Measurements from ENCODE around the gene SORCS2.

SORCS2 gene

DNA sequence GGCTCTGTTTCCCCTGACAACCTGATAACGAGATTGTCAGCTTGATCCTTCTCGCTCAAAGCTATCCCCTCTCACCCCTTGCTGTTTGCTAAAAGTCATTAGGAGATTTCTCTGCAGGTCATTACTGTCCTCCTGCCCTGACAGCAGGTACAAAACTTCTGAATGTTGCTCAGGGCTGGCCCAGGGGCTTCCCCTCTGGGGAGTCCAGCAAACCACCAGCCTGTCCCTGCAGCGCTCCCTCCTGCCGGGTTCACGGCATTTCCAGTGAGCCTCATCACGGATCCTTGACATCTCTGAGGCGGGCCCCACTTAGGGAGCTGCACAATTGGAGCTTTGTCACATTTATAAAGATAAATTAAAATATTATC lies 5.2 kb upstream of the SORCS2 start:
- DNase-seq = no peak

DNA sequence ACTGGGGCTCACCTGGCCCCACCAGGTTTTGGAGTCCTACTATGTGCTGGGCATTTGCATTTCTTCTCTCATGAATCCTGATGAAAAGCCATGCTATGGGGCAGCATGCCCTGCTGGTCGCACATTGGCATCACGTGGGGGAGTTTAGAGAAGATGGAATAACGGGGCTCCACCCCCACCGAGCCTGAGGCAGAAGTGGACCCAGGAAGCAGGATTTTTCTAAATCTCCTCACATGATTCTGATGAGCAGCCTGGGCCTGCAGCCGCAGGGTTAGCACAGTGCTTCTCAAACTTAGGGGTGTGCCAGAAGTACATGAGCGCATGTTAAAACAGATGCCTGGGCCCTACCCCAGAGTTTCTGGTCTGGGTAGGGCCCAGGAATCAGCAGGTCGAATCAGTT lies 4.6 kb upstream of the SORCS2 start:
- DNase-seq = no peak

DNA sequence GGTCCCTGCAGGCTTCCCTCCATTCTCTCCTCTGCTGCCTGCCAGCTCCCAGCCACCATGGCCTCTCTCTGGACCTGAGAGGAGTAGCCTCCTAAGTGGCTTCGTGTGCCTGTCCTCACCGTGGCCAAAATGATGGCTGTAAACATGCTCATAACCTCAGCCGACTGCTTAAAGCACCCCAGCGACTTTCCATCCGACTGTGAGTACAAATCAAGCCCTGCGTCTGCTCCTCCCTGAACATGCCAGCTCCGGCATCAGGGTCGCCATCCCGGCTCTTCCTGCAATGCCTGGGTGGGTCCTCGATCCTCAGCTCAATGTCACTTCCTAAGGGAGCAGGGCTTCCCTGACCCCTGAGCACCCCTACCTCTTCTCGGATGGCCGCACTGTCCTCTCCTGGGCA lies 3.3 kb upstream of the SORCS2 start:
- no peak for DNase-seq

DNA sequence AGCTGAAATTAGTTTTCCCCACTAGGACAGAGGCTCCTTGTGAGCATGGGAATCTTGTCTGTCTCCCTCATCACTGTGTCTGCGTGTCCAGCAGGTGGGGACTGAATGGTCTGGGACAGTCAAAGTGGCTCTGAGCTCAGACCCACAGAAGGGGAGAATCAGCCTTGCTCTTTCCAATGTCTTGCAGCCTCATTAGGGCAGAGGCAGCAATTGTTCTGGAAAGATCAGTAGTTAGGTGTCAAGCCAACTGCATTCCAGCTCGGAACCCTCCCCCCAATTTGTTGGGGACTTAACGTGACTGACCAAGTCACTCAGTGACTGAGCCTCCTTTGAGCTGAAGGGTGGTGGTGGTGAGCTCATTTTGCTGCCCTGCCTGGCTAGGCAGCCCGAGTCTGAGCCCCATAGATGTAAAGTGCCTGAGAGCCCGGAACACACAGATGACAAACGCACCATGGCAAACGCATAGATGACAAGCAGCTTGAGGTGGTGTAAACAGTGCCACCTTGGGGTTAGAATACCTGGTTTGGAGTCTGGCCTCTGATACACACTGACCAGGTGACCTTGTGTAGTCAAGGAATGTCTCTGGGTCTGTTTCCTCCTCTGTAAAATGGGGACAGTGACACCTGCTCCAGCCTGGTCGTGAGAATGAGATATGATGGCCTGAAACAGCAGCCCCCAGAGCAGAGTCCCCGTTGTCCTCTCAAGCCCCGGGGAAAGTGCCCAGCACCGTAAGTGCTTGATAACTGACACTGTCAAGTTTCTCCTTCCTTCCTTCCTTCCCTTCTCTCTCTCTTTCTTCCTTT lies 2.7 kb upstream of the SORCS2 start:
- DNase-seq = no peak

DNA sequence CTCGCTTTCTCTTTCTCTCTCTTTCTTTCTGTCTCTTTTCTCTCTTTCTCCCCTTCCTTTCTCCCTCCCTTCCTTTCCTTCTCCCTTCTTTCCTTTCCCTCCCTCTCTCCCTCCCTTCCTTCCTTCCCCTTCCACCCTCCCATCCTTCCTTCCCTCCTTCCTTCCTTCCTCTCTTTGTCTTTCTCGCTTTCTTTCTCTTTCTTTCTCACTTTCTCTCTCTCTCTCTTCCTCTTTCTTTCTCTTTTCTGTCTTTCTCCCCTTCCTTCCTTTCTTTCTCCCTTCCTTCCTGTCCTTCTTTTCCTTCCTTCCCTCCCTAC lies 2.1 kb upstream of the SORCS2 start:
- no peak for DNase-seq

DNA sequence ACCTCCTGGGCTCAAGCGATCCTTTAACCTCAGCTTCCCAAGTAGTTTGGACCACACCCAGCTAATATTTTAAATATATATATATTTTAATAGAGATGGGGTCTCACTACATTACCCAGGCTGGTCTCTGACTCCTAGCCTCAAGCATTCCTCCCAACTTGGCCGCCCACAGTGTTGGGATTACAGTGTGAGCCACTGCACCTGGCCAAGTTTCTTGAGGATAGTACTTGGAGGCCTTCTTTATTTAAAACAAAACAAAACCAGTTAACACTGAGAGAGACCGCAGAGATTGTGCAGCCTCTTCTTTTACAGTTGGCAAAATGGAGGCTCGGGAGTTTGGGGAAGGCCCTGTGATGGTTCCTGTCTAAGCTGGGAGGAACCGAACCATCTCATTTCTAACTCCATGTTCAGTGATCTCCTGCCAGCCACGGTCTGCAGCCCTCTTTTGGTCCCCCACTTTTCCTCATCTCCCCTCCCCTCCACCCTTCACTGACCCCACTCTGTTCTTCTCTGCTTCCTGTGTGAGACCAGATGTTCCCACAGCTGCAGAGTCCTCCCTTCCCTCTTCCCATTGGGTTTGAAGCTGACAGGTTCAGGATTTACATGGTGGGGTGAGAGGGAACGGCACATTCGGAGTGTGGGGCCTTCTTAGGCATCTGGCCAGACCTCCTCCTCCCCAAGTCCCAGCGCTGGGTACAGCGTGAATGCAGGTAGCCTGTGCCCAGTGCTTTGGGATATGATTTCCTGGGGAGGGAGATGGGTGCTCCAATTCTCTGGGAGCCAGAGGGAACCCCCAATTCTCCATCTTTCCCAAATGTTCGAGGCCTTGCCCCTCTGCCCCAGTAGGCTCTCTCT lies 1.4 kb upstream of the SORCS2 start:
- DNase-seq = no peak

DNA sequence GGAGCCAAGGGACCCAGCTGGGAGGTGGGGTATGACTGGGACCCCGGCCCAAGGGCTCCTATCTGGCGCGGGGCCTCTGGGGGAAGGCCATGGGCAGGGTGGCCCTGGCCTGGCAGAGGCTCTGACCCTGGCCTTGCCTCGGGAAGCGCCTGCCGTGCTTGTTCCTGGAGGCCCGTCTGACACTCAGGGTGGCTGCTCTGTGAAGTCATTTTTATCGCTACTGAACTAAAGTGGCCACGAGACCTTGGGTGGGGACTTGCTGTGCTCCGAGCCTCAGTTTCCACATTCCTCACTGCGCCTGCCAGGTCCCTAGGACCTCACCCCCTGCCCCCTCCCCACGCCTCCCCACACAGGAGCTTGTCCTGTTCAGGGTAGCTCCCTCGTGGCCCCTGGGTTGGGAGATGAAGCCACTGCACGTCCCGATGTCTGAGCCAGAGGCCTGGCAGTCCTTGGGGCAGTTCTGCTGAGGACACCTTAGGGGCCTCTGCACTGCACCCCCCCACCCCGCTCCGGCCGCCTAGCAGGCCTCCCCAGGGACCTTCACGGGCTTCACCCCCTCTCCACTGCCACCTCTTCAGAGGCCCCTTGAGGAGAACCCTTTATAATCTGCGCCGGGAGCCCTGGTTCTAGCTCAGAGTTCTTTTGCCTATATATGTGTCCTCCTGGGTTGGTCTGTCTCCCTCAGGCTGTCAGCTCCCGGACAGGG lies 639 bp upstream of the SORCS2 start:
- no peak for DNase-seq

DNA sequence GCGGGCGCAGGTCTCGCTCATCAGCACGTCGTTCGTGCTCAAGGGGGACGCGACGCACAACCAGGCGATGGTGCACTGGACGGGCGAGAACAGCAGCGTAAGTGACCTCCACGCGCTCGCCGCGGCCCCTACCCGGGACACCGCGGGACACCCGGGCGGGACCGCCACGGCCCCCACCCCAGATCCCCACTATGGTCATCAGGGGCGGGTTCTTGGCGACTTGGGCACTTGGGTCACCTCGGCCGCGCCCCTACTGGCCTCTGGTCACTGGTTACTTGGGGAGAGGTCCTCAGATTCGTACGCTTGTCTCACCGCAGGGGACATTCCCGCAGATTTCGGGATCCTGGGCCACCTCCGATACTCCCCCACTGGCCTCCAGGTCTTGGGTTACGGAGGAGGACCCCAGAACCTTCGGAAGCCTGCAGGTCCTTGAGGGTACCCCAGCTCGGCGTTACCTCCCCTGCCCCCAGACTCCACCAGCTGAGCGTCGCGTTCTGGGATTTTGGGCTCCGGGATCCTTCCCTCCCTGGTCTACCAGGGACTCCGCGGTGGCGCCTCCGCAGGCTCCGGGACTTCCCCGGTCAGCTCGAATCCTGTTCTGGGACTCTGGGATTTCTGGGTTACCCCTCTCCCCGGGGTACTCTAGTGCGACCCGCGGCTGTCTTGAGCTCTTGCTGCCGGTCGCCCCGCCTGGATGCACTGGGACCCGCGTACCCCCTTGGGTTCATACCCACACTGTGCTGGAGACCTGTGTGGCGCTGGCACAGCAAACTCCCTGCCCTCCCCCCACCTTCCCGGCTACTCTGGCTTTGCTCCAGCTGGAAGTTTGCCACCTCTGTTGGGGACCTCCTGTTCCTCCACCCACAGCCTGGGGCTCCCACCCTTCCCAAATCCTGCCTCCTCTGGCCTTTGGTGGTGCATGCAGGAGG lies 956 bp downstream of the SORCS2 start:
- DNase-seq = no peak

DNA sequence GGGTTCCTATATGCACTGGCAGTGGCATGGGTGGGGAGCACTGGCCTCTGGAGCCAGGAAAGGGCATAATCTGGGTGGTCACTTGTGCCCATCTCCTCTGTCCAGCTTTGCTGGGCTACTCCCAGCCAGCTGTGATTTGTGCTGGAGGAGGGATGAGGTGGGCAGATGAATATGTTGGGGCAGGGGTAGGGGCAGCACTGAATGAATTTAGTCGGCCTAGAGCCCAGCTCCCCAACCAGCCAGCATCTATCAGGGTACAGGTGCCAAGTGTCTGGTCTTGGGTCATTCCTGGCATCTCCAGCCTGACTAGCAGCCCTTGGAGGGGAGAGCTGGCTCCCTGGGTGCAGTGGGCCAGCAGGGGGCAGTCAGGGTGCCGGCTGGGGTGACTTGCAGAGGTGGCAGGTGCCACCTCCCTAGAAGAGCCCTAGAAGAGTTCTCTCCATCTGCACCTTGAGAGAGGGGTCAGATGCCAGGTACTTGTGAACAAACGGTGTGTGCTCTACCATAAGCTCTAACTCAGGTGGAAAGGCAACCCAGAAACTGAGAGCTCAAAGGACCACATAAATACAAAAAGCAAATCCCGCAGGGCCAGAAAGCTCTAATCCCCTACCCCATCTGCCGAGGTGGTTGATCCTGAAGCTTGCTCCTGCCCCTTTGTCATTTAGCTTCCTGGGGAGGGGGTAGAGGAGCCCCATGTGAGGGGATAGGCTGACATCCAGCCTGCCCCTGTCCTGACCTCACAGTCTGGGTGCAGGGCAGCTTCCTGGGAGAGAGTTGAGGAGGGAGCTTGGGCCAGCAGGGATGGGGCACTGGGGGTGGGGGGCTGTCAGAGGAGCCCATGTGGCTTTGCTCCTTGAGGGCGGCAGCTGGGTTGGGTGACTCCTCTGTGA lies 2.2 kb downstream of the SORCS2 start:
- no peak for DNase-seq

DNA sequence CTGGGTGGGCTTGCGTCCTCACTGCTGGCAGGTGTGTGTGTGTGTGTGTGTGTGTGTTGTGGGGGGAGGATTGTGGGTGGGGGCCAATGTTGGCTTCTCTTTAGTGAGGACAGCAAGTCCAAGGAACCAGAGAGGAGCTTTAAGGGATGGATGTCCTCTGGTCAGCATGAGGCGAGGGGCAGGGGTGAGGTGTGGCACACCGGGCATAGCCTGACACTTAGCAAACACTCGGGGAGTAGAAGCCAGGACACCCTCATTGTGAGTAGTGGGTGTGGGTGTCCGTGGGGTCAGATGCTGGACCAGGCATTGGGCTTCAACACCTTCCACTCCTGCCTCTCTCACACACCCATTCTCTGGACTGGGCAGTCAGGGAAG lies 2.8 kb downstream of the SORCS2 start:
- no peak for DNase-seq

DNA sequence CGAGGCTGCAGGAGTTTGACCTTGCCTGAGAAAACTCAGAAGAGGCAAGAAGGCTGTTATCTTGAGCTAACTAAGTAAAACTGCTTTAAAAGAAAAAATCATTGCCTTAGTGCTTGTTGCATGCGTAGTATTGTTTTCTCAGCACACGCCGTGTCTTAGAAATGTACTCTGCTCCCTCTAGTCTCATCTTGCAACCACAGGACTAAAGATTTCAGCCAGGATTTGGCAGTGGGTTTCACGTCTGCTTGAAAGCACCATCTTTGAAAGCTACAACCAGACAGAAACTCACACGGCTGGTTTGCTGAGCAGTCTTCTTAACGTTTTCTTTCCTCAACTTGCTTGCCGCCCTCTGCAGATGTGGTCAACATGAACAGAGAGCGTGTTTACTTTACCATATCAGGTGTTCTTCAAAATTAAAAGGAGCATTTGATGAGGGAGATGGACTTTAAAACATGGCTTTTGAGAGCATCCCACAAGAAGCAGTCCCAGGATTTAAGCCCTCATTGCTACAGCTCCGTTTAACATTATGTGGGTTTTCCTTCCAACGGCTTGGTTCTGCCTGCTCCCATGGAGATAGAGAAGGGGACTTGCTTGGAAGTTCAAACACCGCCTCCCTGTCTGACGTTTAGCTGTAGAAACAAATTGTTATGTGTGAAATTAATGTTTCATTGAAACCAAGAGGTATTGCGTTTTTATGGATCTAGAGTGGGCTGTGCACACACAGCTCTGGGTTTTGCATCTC lies 3.4 kb downstream of the SORCS2 start:
- DNase-seq = no peak

DNA sequence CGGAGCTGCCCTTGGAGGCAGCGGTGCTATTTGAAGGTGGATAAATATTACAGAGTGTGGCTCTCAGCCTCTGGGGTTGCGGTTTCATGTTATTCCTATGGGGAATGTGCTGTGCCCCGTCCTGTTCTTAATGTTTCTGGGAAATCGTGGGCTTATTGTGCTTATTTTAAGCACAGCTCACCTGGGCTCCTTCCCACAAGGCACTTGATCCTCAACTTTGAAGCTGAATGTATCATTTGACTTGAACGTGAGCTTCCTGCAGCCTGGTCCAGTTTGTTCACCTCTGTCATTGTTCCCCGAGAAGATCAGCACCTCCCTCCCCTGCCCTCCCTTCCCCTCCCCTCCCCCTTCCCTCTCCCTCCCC lies 3.9 kb downstream of the SORCS2 start:
- DNase-seq = no peak

DNA sequence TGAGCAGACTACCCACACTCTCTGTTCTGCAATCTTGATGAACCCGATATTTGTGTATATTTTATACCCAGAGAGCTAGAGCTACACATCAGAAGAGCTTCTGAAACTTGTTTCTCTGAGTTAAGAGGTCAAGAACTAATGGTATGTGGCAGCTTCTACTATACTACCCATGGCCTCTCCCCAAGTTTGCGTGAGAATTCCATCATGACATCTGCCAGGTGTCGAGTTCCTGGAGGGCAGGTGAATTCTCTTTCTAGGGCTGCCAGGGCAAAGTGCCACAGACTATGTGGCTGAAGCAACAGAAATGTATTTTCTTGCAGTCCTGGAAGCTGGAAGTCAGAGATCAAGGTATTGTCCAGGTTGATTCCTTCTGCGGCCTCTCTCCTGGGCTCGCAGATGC lies 4.4 kb downstream of the SORCS2 start:
- DNase-seq = no peak

DNA sequence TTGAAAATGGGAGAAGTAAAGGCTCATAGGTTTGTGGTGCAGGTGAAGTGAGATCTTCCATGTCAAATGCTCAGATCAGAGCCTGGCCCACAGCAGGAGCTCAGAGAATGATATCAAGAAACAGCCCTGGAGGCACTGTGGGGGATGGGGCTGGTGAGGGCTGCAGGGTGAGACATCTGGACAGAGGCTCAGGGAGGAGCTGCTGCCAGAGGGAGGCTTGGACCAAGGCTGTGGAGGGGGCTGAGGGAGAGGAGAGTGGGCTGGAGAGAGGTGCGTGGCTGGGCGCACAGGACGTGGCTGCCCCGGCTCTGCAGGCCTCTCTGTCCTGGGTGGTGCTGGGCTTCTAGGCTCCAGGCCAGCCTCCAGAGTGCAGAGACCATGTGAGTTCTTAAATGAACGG lies 5.6 kb downstream of the SORCS2 start:
- DNase-seq = no peak

DNA sequence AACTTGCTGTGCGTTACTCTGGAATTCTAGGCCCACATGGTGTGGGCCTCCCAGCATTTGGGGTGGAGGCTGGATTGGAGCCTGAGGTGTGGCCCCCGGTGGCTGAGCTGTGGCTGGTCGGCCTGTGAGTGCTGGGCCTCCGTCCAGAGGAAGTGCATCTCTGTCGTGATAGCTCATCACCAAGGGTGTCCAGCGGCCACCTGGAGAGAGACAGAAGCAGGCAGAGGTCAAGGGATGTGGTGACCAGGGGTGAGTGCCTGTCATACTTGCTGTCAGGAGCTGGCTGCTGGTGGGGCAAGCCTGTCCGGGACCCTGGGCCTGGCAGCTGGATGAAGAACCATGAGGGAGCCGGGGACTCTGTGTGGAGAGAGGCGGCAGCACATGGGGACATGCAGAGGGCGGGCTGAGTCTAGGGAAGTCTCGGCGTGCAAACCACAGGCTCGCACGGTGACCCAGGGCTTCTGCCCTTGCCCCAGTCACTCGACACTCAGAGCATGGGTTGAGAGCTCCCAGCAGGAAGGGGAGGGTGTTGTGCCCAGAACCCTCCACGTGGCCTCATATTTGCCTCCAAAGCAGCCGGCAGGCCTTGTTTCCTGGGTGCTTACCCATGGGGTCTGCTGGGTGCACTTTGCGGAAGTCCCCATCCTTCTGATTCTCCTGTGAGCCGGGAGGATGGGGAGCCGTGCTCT lies 6.2 kb downstream of the SORCS2 start:
- no peak for DNase-seq

DNA sequence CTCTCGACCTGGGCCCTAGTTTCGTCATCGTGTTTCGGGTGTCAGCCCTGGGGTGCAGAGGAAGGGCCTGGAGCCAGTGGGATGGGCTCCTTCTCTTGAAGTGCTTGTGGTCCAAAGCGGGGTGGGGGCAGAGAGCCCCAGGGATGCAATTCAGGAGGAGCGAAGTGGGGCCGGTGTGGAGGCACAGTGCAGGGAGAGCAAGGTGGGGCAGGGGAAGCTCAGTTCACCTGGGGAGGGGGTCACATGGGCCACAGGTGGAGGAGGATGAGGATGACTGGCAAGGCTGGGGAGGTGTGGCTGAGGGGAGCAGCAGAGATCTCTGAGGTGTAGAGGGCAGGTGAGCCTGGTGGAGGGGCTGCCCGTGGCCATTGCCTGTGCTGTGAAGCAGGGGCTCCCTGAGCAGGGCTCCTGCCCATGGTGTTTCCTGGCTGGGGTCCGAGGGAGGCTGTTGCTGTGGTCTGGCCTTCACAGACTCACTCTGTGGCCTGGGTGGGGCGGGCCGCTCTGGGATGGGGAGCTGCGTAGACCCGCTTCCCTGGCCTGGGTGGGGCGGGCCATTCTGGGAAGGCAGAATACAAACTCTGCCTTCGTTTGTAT lies 6.9 kb downstream of the SORCS2 start:
- no peak for DNase-seq

DNA sequence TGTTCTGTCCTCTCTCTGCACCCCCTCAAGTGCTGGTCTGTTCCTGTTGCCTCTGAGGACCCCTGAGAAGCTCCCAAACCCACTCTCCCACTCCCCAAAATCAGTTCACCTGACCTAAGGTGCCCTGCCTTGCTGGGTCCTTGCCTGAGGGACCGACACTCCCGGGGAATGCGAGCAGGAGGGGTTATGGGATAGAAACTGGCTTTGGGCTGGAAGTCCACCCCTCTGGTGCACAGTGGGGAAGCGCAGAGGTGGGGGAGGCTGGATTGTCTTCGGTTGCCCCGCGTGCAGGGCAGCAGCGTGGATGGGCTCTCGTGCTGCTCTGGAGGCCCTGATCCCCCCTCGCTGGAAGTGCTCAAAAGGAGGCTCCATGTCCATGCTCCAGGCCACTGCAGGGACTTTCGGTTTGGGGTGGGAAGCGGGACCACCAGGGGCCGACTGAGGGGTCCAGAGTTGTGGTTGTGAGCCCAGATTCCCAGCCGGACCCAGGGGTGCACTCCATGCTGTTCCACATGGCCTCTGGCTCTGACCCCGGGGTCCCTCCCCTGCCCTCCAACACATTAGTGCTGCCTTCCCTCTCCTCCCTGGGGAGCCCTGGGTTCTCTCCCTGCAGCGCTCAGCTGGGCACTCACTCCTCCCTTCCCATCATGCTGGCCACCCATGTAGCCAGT lies 7.6 kb downstream of the SORCS2 start:
- no peak for DNase-seq

DNA sequence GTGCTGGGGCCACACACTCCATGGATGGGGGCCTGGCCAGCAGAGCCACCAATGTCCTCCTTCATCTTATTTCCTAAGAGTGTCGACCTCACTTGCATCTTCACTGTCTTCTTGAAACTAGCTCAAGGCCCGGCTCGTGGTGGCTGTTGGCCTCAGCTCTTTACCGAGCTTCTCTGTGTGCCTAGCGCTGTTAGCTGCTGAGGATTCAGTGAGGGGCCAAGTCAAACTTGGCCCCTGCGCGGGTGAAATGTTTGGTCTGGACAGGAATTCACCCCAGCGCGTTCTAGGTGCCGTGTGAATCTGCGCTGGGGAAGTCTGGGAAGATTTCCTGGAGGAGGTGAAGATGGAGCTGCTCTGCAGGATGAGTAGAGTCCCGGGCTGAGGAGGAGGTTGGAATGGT lies 8.5 kb downstream of the SORCS2 start:
- DNase-seq = no peak
